ENCODE results near the gene IRS2.

Gene IRS2

DNA sequence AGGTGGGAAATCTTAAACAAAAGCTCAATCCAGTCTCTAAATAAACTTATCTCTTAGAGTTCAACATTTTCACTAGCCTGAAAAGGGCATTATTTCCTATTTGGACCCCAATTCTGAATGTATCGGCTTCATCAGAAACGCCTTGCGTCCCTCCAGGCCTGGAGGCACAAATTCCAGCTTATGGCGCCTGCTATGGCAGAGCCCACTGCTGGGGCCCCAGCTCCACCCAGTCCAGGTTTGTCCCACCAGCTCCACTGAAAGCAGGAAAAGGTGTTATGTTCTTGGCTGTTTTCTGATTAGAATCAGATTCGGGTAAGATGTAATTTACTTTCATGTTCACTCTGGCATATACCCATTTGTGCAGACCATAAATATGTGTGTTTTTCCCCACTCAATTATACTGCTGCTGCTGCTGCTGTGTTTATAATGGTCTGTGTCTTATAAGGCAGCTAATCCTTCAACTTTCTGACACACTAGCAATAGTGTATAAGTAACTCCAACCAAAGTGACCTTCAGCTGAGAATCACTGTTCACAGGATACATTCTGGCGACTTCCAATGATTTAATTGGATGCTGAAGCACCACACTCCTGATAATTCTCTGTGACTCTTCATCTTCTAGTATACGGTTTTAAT is 6.4 kb downstream of the IRS2 start:
- DNase-seq: peak; percentile 34

DNA sequence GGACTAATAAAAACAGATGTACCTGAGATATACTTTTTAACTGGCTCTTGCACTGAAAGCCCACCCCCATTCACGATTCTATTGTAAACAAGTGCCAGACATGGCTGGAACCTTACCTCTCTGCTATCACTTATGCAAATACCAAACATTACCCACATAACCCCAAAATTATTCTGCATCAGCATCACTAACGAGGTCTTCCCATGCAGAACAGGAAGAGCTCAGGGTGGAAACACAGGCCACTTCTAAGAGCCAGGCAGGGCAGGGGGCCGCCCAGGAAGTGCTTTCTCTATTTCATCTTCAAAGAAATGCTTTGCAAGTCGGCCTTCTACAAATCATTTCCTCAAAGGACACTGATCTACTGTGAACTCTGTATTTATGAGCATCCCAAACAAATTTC is 7.3 kb downstream of the IRS2 start:
- DNase-seq: peak; percentile 52

DNA sequence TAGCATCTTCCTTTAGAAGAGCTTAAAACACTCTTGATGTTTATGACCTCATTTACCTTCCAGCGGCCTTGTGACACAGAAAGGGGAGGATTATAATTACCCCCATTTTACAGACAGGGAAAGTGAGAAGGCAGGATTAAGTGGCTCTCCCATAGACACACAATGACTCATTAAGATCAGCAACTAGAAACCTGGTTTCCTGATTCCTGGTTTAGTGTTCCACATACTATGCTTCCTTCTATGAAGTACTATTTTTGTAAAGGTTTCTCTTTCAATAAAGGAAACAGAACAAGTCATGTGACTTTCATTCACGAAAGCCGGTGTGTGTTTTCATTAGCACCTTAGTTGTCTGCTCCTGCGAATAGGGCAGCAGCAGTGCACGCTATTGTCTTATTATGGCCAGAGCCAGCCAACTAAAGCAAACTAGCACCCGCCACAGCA is 8.3 kb downstream of the IRS2 start:
- peak; percentile 61 for DNase-seq

DNA sequence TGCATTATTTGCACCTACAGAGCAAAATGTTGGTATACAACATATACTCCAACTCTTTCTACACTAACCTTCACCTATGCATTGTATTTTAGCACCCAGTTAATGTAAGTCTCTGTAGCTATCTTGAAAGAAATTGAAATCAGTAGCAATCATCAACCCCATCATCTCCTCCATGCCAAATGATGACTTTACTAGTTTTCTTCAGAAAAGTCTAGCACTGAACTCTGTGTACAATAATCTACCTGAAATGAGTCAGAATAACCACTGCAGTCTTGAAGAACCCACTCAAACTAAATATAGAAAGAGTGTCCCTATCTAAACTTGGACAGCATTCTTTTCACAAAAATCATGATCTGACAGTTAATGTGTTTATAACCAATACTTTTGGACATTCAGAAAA is 9.8 kb downstream of the IRS2 start:
- peak; percentile 6 for DNase-seq

DNA sequence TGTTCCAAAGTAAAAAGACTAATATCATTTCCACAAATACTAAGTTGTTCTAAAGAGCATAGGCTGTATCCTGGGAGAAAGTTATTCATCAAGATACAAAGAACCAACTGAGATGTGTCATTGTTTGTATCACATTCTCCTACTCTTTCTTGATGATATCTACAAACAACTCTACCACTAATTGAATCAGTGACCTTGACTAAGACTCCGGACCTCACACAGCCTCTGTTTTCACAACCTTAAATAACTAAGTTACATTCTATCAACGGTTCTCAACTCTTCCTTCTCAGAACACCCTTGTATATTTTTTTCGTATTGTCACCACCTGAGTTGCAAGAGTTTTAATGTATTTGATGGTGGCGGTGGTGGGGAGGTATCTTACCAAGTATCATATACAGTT is 12.6 kb downstream of the IRS2 start:
- no peak for DNase-seq

DNA sequence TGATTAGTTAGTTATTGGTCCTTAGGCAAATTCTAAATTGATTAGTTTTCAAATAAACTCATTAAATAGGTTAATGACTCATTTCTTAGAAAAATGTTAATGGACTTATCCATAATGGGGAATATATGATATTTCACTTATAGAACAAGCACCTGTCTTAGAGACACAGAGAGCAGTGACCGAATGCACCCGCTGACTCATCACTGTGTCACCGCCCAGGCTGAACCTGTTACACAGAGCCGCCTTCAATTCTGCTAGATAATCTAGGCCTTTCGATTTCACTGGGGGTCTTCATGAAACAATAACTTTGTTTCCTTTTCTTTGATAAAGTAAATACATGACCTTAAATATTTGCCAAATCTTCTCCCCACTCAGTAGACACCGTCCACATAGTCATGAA is 13.1 kb downstream of the IRS2 start:
- no peak for DNase-seq

DNA sequence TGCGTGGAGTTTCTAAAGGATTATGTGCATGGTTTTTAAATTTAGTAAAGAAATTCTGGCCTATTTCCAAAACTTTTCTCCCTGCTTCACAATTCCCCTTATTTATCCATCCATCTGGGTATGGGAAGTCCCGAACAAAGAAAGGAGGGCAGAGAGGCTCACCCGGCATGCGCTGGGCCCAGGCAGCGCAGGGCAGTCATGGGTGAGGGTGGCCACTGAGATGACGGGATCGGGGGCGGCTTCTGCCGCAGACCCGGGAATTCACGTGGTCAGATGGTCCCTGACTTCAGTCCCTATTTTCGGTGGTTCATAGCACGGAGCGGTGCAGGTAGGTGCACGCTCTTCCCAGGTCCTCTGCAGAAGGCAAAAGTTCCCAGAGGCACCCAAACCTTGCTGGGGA is 14.5 kb downstream of the IRS2 start:
- no peak for DNase-seq

DNA sequence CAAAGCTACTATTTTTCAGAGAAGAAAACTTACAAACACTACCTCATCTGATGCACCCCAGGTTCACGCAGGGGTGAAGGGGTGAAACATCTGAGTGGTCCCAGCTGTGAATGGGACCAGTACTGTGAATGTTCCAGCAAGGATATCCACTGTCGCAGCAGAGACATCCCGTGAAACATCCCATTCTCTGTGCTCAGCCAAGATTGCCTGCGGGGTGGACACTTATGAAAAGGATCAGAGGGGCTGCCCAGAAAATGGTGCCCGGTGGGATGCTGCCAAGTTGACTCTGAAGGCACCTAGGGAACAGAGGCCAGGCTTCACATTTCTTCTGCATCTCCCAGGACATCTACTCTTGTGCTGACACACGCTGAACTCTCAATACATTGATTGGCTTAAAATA is 15.9 kb downstream of the IRS2 start:
- no peak for DNase-seq

DNA sequence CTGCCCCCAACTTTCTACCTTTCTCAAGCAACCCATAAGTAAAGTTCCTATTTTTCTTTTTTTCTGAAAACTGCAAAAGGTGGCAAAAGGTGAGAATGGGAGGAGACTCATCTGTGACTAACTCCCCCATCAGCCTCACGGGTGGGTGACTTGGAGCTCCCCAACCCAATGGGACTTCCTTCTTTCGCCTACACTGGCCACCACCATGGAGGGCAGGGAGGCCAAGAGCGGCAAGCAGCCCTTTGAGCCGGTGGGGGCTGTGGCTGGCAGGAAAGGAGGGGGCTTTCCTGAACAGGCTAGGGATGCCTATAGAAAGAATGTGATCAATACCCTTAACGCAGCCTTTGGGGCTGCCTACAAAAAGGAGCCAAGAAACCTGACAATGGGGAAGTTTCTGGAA is 16.5 kb downstream of the IRS2 start:
- no peak for DNase-seq

DNA sequence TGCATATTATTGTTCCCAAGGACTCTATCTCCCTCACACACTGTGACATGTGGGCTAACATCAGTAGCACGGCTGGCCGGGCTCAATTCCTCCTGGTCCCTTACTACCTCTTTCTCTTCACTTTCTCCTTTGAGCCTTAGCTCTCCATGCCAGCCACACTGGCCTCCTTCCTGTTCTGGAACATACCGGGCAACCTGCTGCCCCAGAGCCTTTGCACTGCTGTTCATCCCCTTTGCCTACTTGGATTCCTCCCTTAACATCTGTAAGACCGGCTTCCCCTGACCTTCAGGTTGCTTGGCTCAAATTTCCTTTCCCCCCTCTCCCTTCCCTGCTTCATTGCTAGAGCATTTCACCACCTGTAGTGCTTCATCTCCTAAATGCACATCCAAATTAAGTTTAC is 17.1 kb downstream of the IRS2 start:
- no peak for DNase-seq

DNA sequence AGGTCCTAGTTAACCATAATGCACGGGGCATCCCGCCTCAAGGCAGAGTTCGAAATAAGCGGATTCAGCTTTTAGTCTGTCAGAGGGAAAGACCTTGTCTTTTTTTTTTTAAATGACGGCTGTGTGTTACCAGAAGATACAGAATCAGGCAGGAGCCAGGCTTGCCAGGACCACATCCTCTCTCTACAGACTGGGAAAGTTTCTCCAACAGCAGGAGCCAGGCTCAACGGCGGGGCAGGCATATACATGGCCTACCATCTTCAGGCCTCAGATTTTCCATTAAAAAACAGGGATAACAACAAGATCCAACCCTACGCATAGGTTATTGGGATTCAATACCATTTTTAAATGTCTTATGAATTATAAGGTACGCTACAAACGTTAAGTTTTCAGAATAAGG is 17.8 kb downstream of the IRS2 start:
- DNase-seq: no peak

DNA sequence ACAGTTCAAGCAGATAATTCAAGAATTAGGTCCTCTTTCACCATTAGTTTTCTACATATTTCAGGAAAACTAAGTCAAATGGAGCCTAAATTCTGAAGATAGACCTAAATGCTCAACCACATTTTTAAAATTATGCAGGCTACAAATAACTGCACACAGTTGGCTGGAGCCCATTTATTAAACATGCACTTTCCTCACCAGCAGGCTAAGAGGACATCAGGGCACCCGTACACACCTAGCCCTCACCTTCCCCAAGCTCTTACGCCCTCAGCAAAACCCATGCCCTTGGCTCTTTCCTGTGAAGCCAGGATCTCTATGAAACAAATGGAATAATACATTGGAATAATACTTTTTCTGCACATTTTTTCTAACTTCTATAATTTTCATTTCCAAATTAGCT is 18.2 kb downstream of the IRS2 start:
- DNase-seq: no peak

DNA sequence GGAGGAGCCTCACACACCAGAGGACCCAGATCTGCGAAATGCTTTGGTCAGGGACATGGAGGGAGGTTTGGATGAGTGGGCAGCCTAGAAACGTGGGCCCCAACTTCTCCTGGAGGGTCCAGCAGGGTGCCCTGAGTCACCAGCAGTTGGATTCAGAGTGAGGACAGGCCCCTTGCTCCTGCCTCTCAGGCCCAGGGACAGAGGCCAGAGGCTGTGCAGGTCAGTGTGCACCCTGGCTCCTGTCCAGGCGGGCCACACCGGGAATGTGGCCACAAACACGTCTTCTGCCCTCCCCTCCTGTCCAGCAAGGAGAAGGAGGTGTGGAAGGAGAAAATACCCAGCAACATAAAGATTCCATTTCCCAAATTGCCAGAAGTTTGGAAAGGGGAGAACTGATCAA is 19.4 kb downstream of the IRS2 start:
- DNase-seq: no peak

DNA sequence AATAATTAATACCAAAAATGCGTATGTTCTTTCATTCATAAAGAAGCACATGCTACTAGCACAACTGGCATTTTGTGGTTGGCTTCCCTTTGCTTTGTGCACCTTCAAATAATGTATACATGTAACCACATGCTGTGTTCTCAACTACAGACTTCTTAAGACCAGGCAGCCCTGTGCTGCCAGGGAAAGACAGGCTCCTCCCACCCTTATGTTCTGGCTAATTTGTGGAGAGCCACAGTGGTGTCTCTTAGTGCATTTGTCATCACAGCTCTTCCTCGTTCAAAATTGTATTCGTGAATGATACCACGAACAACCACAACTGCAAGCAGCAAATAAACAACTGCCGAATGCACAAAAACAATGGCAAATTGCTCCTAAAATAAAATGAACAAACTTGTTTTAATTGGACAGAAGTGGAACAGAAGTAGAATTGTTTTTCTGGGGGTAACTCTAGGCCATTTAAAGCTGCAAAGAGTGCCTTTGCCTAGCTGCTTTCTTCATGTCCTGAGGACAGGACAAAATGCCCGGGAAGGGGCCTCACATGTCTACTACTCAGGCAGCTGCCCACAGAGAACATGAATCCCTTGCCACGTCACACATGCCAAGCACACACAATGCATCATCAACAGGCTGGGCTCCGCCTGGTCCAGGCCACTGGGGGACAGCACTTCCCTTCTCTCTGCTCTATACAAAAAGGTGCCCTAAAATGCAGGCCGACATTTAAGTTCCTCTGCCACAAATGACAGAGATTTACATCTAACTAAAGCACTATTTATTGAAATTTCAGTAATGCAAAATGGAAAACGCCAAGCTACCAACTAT is 21.7 kb downstream of the IRS2 start:
- peak; percentile 45 for DNase-seq

DNA sequence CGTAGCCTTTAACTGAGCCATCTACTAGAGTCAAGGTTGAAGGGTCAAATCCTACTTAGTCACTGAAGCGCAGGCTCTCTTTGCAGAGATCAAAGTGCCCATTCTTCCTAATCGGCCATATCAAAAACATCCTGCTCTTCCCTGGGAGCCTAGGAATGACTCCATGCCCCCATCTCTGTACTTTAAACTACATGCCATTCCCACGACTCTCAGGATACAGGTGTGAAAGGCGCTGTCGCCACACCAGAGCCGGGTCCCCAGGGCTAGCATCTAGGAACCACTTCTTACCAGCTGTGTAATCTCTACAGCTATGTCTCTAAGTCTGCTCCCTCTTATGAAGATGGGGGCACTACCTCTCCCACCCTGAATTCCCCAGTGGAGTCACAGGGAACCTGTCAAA is 22.3 kb downstream of the IRS2 start:
- DNase-seq: no peak

DNA sequence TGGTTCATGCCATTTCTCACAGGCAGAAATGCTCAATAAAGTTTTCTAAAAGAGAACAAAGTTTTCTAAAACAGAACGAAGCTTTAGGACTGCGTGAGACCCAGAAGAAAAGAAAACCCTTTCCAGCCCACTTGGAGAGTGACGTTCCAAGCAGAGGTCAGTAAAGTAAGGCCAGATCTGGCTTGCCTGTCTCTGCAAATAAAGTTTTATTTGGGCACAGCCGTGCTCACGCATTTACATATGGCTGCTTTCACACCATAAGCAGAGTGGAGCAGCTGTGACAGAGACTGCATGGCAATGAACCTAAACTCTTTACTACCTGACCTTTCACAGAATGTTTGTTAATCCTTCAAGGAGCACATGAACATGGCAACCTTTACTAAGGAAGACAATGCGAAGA is 23.6 kb downstream of the IRS2 start:
- DNase-seq: peak; percentile 23

DNA sequence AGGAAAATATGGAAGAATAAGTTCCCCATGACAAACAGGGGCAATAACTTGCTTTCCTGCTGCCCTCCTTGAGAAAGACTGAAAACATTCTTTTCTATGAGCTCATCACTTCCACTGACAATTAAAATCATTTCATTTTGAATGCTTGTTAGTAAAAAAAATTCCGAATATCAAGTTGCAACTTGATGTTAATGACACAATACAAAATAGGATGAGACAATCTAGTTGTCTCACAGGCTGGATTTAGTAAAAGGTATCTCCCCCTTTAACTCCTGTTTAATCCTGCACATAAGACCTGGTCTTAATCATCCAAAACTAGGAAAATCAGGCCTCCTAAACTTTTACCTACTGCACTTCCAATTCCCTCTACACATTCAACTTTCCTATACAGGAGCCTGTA is 24.7 kb downstream of the IRS2 start:
- peak; percentile 55 for DNase-seq

DNA sequence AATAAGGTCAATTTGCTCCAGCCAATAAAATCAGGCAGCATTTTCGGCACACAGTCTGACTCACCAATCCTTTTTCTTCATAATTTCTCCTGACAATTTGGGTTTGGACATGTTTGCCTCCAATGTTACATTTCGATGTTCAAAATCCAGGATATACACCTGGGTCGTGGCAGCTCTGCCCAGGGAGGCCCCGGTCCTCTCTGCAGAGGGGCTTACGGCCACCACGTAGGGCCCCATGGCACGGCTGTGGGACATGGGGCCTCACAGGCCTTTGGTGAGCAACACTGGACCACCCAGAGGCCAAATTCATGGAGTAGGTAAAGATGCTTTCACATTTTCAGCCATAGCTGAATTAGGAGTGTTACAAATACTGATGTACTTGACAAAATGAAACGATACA is 25.4 kb downstream of the IRS2 start:
- no peak for DNase-seq

DNA sequence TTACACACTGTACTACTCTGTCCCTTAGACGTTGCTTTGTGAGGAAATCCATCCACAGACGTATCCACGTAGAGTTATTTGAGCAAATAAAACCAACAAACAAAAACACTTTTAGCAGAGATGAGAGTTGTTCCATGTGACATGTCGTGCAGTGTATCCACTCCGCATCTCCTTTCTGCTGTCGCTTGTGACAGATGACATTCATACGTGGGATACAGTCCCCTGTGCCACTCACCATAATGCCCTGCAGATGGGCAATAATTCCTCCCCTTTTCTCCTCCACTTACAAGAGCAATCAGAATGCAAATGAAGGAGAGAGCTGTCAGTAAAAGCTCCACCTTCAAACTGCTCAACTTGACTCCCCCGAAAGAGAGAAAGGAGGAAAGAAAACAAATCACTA is 26.0 kb downstream of the IRS2 start:
- no peak for DNase-seq

DNA sequence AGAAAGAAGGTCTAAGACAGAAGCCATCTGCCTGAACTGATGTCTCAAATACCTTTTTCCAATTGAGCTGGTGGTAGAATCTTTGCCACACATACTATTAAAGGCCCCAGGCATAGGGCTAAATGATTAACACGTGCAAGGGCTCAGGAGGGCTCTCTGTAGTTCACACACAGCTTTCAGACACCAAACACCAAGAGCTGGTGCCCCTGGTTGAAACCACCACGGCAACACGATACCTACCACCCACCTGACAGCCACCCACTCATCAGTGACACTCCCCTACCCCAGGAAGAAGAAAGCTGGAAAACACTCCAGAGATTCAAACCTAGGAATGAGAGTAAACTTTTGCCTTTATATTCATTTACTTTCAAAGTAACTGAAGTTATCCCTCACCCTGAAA is 26.8 kb downstream of the IRS2 start:
- no peak for DNase-seq

DNA sequence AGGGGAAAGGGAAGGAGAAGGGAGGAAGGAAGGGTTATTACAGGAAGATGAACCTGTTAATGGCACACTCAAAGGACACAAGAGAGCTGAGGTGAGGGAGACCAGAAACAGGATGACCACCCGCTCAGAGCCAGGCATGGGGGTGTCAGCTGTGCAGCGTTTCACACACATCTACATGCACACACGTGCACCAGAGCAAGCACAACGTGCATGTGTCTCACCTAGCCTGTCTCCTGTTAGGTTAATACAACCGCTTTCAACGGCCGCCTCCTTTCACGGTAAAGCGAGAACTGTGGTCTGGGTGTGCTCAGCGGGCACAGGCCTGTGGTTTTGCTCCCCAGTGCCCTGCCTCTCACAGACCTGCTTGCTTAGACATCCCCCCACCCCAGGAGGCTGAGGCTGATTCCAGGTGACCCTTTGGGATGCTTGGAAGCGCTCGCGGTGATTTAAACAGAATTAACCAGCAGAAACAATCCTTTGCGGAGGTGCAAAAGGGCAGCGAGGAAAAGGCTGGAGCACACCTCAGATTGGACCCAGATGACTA is 27.4 kb downstream of the IRS2 start:
- DNase-seq: no peak

DNA sequence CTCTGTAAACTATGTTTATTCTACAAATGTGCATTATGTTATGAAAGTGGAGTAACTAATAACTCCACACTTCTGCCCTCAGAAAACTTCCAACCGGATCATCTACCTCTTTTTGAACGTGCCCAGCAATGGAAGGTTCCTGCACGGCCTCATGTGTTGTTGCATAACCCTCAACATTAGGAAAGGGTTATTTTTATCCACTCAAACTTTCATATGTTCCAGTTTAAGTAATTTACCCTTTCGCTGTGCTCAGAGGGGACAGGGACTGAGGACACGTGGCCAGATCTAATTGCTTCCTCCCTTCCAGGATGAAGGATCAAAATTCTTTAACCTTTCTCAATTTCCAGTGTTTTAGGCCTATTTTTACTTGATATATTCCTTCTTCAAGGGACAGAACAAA is 29.6 kb downstream of the IRS2 start:
- DNase-seq: no peak

DNA sequence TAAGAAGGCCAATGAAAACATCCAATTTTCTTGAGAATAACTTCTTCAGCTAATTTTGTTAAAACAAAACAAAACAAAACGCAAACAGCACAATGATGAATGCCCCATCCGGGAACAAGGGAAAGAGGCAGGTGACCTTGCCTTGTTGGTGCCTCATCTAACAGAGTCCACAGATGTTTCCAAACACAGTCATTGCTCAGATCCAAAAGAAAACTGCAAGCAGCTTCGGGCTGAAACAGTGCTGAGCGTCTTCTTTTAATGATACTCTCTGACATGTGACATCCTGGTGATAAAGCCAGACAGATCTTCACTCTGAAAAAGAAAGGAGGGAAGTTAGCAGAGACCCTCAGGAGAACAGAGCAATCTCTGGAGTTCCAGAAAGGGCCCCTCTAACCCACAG is 30.4 kb downstream of the IRS2 start:
- DNase-seq: no peak

DNA sequence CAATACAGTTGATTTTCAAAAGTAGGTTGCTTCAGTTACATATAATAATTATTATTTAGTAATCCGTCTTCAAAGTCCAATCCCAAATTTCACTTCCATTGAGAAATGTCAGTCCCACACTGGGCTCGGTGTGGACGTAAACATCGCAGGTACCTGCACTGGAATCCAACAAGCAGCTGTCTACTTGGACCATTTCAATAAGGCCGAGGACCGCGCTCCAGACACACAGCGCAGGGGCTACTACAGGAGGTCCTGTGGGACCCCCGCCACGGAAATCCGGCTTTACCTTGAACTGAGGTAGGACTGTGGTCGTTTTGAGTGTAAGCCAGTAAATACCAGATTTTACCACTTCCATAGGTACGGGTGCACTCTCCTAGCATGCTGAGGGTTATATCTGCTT is 30.8 kb downstream of the IRS2 start:
- no peak for DNase-seq

DNA sequence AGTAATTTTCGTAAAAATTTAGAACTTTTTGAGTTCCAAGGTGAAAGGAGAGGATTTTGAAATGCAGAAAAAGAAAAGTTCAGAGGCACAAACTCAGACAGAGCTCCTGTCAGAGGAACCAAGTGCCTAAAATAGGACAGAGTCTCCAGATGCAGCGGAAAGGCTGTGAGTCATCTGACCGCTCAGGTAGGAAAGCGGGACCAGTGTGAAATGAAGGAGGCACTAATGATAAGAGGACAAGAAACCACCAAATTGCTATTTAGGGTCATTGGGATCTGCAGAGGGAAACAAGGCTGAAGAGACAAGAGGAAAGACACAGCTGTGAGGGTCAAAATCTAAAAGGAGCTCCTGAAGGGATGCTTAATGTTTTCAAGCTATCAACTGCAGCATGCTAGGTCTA is 34.9 kb downstream of the IRS2 start:
- no peak for DNase-seq

All from OCI-M1 (cell line).